Loucy (cell line): ENCODE measurements around the gene CLVS2.

ENCODE experiments used
- H2AFZ ChIP-seq: fragments of 200-600 bp; sonication (generic); 2 replicates; pipeline ENCODE4 v1.6.0; 2016; ENCODE audit warnings: antibody characterized with exemption, mild to moderate bottlenecking, low read length, moderate library complexity
- H3F3A ChIP-seq: fragments of 200-600 bp; 2 replicates; pipeline ENCODE4 v1.6.0; 2016; ENCODE audit warnings: antibody characterized with exemption, low read depth, mild to moderate bottlenecking
- H3K27me3 ChIP-seq: fragments of 200-600 bp; sonication (generic); 2 replicates; pipeline ENCODE4 v1.6.1; 2014; ENCODE audit warnings: low read length, mild to moderate bottlenecking; ENCODE audit not compliant: insufficient read depth, poor library complexity, severe bottlenecking
- H3K36me3 ChIP-seq: fragments of 200-600 bp; sonication (generic); 2 replicates; pipeline ENCODE4 v1.6.1; 2016; ENCODE audit warnings: low read length; ENCODE audit not compliant: insufficient read depth
- H3K4me1 ChIP-seq: fragments of 200-600 bp; sonication (generic); 2 replicates; pipeline ENCODE4 v1.5.1; 2014; ENCODE audit warnings: low read length, mild to moderate bottlenecking; ENCODE audit not compliant: insufficient read depth, poor library complexity, severe bottlenecking
- H3K4me2 ChIP-seq: fragments of 200-600 bp; sonication (generic); 2 replicates; pipeline ENCODE4 v1.6.0; 2014; ENCODE audit warnings: antibody characterized with exemption, low read length, low read depth, mild to moderate bottlenecking; ENCODE audit not compliant: poor library complexity, severe bottlenecking
- H3K4me3 ChIP-seq: fragments of 200-600 bp; sonication (generic); 2 replicates; pipeline ENCODE4 v1.5.1; 2014; ENCODE audit warnings: low read length, mild to moderate bottlenecking, mixed read lengths; ENCODE audit not compliant: poor library complexity, severe bottlenecking
- H3K79me2 ChIP-seq: fragments of 200-600 bp; sonication (generic); 2 replicates; pipeline ENCODE4 v1.6.1; 2014; ENCODE audit warnings: low read length; ENCODE audit not compliant: insufficient read depth
- H3K9ac ChIP-seq: fragments of 200-600 bp; sonication (generic); 2 replicates; pipeline ENCODE4 v1.6.0; 2014; ENCODE audit warnings: mild to moderate bottlenecking, low read depth, low read length, moderate library complexity; ENCODE audit not compliant: poor library complexity, severe bottlenecking
- H3K9me2 ChIP-seq: fragments of 200-600 bp; sonication (generic); replicated peaks from 2 replicates; pipeline ENCODE4 v1.6.1; 2016; ENCODE audit warnings: low read depth, low read length, mixed read lengths
- H3K9me3 ChIP-seq: fragments of 200-600 bp; sonication (generic); 2 replicates; pipeline ENCODE4 v1.6.1; 2014; ENCODE audit warnings: mild to moderate bottlenecking, antibody characterized with exemption, low read length, low read depth; ENCODE audit not compliant: insufficient read depth
- H4K20me1 ChIP-seq: fragments of 200-600 bp; sonication (generic); 2 replicates; pipeline ENCODE4 v1.6.0; 2014; ENCODE audit warnings: antibody characterized with exemption, low read length, mild to moderate bottlenecking; ENCODE audit not compliant: insufficient read depth, poor library complexity, severe bottlenecking
- CTCF ChIP-seq: fragments of 200-600 bp; sonication (generic); conservative IDR thresholded peaks from 2 replicates; pipeline ENCODE4 v1.5.1; 2014; ENCODE audit warnings: mild to moderate bottlenecking, antibody characterized with exemption, low read length
- EZH2phosphoT487 ChIP-seq: fragments of 200-600 bp; IDR thresholded peaks from 2 replicates; pipeline ENCODE4 v1.6.1; 2018; ENCODE audit warnings: antibody characterized with exemption, mild to moderate bottlenecking, moderate library complexity, borderline replicate concordance

The CLVS2 gene

GRCh38 chr6:123009059-123009458 is 13.0 kb downstream of the CLVS2 start:
- Histone ChIP-seq H3K79me2 (no peaks in the 10 kb centered on the region), H2AFZ (no peak overlapping the region), H3K4me1 (no peaks in the 10 kb centered on the region), H4K20me1 (no peaks in the 10 kb centered on the region), H3K4me3 (no peak overlapping the region), H3K27me3 (no peaks in the 10 kb centered on the region), H3K36me3 (no peaks in the 10 kb centered on the region), H3K9ac (no peak overlapping the region), H3K9me2 (no peaks in the 10 kb centered on the region), H3K4me2 (no peak overlapping the region), H3K9me3 (no peaks in the 10 kb centered on the region), H3F3A (no peaks in the 10 kb centered on the region)
- TF ChIP-seq CTCF (no peak), EZH2phosphoT487 (no peak)

GRCh38 chr6:123014835-123015234 is 18.8 kb downstream of the CLVS2 start:
- Histone ChIP-seq H3K36me3 (no peaks in the 10 kb centered on the region), H3K9me3 (no peaks in the 10 kb centered on the region), H3K27me3 (no peaks in the 10 kb centered on the region), H4K20me1 (no peaks in the 10 kb centered on the region), H3K4me3 (no peak overlapping the region), H3K79me2 (no peaks in the 10 kb centered on the region), H2AFZ (no peak overlapping the region), H3K9me2 (no peaks in the 10 kb centered on the region), H3F3A (no peaks in the 10 kb centered on the region), H3K4me2 (no peak overlapping the region), H3K9ac (no peak overlapping the region), H3K4me1 (no peaks in the 10 kb centered on the region)
- TF ChIP-seq EZH2phosphoT487 (no peak), CTCF (no peak)

GRCh38 chr6:123016431-123017103 is 20.5 kb downstream of the CLVS2 start:
- H4K20me1 ChIP-seq: no peaks in the 10 kb centered on the region
- no peaks in the 10 kb centered on the region for H3K4me1 ChIP-seq
- H3K27me3 ChIP-seq: no peaks in the 10 kb centered on the region
- no peaks in the 10 kb centered on the region for H3K36me3 ChIP-seq
- no peaks in the 10 kb centered on the region for H3F3A ChIP-seq
- no peaks in the 10 kb centered on the region for H3K79me2 ChIP-seq
- no peaks in the 10 kb centered on the region for H3K9me3 ChIP-seq
- no peaks in the 10 kb centered on the region for H3K9me2 ChIP-seq
- H2AFZ ChIP-seq: no peak overlapping the region
- no peak overlapping the region for H3K4me2 ChIP-seq
- no peak overlapping the region for H3K4me3 ChIP-seq
- H3K9ac ChIP-seq: no peak overlapping the region
- TF ChIP-seq CTCF (no peak), EZH2phosphoT487 (no peak)
